ENCODE data around the gene CDH4. TPM values are rescaled to one million over a fixed set of nuclear protein-coding genes. Genes with fewer than 3 reads are reported as not detected.

Gene CDH4
- total RNA-seq, 1 donor from 2014 or later, result 0.17 TPM

DNA sequence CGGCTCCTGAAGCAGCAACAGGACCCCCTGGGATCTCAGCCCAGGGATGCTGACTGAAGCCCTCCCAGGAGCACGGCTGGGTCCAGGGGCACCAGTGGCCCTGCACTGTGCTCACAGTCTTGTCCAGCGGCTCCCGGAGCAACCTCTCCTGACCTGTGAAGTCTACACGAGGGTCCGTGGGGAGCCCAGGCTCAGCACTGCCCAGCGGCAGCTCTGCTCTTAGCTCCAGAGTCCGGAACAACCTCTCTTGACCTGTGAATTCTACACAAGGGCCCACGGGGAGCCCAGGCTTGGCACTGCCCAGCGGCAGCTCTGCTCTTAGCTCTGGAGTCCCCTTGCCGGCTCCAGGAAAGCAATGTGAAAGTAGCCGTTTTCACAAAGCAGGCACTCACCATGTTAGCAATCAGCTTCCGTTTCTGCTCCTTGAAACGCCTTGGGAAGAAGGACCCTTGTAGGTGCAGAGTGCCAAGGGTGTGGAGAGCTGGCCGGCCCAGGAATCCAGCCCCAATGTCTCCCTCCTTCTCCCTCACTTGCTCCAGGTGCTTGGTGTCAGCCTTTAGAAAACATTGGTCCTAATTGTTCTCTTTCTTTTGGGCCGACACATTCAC, 310.9 kb downstream of the CDH4 start:
- no peak for DNase-seq

- no peak for DNase-seq
These were observed 312.6 kb downstream of the CDH4 start for GRCh38 chr20:61564628-61565027.

- DNase-seq, result no peak
These were observed 313.7 kb downstream of the CDH4 start for GRCh38 chr20:61565791-61566190.

DNA sequence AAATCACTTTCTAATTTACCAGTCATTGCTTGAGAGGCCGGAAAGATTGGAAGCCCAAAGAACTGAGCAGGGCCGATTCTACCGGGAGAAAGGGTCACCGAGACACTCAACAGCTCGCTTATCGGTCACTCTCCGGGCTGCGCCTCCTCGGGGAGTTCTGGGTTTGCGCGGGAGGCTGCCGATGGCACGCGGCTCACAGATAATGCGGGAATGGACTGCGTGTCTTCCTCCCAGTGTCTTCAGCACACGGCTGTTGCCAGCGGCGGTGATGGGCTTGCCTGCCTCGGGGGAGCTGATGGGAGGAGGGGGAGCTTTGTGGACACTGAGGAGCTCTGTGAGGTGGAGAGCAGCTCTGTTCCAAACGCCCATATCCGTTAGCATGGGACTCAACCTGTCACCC, 314.6 kb downstream of the CDH4 start:
- DNase-seq, result no peak

- DNase-seq, result no peak
These were observed 315.1 kb downstream of the CDH4 start for GRCh38 chr20:61567204-61567603.

GRCh38 chr20:61569825-61570224, 317.8 kb downstream of the CDH4 start:
- no peak for DNase-seq

DNA sequence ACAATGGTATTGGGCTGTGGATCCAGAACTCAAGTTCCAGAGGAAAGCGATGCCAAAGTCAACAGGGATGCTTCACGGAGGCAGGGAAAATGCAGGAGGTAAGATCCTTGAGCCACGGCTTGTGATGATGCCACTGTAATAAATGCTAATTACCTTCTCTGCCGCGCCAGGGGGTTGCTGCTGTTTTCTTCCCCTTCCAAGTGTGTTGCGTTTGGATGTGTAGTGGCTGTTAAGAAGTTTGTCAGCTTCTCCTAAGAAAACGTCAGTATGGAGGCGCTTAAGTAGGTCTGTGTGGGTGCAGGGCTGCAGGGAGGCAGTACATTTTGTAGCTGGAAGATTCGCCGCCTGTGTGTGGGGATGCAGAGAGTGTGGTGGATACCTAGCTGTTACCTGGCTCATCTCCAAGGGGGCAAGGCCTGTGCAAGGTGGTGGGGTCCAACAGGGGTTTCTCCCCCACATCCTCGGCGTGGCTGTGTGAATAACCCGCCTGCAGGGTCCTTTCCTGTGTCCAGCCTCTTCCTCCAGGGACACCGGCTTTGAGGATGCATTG, 318.7 kb downstream of the CDH4 start:
- DNase-seq, result no peak

- DNase-seq, result no peak
These were observed 319.2 kb downstream of the CDH4 start for GRCh38 chr20:61571221-61571620.

- DNase-seq, result no peak
These were observed 320.1 kb downstream of the CDH4 start for GRCh38 chr20:61571916-61572711.

DNA sequence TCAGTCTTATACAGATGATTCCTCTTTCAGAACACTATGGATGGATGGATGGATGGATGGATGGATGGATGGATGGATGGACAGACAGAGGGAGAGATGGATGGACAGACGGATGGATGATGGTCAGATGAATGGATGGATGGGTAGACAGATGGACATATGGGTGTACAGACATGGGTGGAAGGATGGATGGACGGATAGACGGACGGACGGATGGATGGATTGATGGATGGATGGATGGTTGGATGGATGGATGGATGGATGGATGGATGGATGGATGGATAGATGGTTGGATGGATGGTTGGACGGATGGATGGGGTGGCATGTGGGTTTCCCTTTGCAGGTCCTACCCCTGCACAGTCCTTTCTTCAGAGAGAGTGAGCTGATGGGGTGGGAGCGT, 320.7 kb downstream of the CDH4 start:
- no peak for DNase-seq

DNA sequence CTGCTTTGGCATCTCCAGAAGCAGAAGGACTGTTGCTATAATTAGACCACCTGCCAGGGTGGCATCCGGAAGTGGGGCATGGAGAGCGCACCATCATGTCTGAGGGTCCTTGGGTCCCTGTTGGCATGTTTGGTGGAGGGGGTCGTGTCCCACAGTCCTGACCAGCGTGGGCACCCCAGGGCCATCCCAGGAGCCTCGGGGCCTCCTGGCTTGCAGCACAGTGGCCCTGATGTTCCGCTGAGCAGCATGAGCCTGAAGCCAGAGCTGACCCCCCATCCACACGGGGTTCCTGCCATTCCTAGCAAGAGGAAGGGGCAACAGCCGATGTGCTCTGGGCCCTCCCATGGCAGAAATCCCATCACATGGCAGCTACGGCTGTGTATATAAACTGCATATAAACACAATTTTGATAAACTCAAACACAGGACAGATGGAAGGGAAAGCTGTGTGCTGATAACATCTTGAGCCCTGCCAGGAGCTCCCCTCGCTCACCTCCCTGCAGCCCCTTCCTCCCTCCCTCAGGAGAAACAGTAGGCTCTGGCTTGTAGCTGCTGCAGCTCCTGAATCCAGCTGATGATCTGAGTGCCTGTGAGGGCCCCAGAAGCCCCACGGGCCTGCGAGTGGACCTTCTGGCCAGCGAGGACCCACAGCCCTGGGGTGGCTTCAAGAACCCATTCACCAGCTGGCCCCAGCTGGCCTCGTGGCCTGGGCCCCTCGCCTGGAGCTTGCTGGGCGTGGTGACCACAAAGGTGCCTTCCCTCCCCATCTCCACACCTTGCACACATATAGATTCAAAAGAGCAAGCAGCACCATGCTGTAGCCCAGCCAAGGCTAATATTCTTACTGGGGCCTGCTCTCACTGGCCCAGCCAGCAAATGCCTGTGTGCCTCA, 321.6 kb downstream of the CDH4 start:
- DNase-seq, result no peak

DNA sequence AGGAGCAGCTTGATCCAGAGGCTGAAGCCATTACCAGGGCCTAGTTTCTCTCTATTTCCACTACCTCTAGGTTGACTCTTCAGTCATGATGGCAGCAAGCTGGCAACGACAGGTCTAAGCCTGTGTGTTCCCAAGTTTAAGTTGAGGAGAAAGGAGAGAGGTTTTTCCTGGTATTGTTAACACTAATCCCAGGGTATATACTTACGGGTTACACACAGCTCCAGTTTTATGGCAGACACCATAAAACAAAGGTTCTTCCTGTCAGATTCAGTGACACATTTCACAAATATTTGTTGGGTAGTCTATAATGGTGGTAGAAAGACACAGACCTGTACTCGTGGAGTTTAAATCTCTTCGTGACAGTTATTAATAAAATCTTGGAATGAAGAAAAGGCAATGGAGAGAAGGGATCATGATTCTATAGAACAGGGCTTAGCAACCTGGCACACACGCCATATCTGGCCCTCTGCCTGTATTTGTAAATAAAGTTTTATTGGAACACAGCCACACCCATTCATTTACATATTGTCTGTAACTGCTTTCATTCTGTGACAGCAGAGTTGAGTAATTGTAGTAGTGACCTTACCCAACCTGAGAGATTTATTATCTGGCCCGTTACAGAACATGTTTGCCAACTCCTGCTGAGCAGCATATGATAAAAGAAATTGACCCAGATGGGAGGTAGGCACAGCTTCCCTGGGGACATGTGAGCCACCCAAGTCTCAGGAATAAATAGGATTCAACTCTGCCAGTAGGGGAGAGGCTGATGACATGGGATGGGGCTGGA, 323.3 kb downstream of the CDH4 start:
- no peak for DNase-seq

GRCh38 chr20:61576372-61576771, 324.3 kb downstream of the CDH4 start:
- no peak for DNase-seq

DNA sequence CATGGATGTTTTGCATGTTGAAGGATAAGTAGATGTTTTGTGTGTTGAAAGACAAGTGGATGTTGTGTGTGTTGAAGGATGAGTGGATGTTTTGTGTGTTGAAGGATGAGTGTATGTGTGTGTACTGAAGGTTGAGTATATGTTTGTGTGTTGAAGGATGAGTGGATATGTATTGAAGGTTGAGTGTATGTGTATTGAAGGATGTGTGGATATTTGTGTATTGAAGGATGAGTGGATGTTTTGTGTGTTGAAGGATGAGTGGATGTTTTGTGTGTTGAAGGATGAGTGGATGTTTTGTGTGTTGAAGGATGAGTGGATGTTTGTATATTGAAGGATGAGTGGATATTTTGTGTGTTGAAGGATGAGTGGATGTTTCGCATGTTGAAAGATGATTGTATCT, 325.0 kb downstream of the CDH4 start:
- DNase-seq, result no peak

DNA sequence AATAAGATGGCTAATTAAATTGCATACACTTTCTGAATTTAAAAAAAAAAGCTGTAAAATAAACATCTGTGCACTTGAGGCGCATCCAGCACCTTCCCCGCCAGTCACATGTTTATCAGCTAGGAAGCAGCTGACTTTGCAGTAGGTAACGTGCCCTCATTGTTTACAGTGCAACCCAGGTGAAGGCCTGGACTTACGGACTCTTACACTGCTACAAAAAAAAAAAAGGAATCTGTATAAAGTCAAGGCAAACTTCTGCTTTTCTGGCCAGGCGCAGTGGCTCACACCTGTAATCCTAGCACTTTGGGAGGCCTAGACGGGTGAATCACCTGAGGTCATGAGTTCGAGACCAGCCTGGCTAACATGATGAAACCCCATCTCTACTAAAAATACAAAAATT, 327.8 kb downstream of the CDH4 start:
- DNase-seq, result no peak

DNA sequence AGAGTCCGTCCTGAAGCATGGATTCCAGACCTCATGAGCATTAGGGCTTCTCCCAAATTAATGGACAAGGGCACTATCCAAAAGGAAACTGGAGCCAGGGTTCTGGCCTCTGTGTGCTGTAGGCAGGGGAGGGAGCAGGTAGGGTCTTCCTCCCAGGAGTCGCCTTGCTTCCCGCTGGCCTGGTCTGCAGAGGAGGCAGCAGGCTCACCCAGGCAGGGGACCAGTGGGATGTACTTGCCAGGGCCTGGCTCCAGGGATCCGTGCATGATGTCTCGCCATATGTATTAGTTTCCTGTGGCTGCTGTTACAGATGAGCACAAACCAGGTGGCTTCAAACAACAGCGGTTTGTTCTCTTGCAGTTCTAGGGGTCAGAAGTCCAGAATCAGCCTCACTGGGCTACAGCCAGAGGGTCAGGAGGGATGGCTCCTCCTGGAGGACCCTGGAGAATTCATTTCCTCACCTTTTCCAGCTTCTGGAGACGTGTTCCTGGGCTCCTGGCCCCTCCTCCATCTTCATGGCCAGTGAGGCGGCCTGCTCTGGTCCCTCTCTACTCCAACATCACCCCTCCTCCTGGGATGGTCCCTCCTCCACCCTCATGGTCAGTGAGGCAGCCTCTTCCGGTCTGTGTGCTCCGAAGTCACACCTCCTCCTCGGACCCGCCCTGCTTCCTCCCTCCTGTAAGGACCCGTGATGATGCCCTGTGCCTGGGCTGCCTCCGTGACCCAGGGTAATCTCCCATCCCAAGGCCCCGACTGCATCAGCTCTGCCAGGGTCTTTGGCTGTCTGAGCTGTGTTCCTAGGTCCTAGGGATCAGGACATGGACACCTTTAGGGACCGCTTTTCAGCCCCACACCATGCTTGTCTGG, 329.1 kb downstream of the CDH4 start:
- DNase-seq, result no peak

GRCh38 chr20:61581825-61582188, 329.7 kb downstream of the CDH4 start:
- no peak for DNase-seq

GRCh38 chr20:61582196-61582923, 330.3 kb downstream of the CDH4 start:
- DNase-seq, result no peak

GRCh38 chr20:61583356-61583755, 331.3 kb downstream of the CDH4 start:
- no peak for DNase-seq

GRCh38 chr20:61584851-61585250, 332.8 kb downstream of the CDH4 start:
- DNase-seq, result no peak

GRCh38 chr20:61585764-61586163, 333.7 kb downstream of the CDH4 start:
- DNase-seq, result no peak

All from dermis blood vessel endothelial cell (primary cell).